Ramos (cell line): ENCODE measurements around the gene DDX41.

Source experiments
- in situ Hi-C: fragments of 300-500 bp; cut with MboI; formaldehyde crosslinking; loops from one replicate; pipeline ENCODE4 v1.14.3; 2022; ENCODE audit warnings: low sequenced_read_pairs; ENCODE audit not compliant: unreplicated experiment

The DDX41 gene

GRCh38 chr5:177515580-177515979 lies 1.2 kb downstream of the DDX41 start:
- in situ Hi-C loops = no loop called here

DNA sequence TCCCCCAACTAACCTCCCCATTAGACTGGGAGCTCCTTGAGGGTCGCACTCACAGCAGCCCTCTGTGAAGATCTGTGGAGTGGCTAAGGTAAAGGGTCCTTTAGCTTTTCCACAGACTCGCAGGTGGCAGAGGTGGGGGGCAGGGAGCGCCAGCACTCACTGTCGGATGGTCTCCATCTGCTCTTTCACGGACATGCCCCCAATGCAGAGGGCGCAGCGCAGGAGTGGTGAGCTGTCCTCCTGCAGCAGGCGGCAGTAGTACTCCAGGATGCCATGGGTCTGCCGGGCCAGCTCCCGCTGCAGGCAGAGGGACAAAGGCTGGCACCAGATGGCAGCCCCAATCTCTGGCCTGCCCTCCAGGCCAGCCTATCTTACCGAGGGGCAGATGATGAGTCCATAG lies 2.2 kb downstream of the DDX41 start:
- in situ Hi-C loops = no loop called here

GRCh38 chr5:177513500-177513899 lies 3.3 kb downstream of the DDX41 start:
- in situ Hi-C loops = no loop called here

GRCh38 chr5:177512736-177513380 lies 3.9 kb downstream of the DDX41 start:
- in situ Hi-C loops = no loop called here

DNA sequence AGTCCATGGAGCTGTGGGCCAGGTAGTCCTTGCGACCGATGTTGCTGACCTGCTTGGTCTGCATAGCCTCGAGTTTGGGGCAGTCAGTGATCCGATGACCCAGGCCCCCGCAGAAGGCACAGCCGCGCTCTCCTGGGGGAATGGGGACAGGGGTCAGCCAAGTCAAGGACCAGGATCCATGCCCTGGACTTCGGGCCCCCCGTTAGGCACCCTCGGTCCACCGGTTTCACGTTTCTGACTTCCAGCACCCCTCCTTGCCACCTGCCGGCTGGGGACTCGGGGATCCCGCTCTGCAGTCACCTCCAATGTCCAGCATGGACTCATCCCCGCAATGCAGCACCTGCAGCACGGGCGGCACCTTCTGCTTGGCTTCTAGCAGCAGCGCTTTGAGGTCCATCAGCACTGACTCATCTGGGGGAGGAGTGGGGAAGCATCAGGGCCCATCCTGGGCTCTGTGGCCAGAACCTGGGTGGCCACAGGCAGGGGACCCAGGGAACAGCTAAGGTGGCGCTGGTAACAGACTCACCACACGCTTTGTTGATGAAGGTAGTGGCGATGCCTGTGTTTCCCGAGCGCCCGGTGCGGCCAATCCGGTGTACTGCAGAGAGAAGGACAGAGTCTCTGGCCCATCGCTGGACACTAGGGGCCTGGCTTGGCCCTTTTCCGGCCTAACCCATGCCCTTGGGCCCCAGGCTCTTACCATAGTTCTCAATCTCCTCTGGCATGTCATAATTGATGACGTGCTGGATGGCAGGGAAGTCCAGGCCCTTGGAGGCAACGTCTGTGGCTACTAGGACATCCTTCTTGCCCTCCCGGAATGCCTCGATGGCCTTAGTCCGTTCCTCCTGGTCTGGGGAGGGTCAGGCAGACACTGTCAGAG lies 4.7 kb downstream of the DDX41 start:
- in situ Hi-C loops = no loop called here

- in situ Hi-C loops = no loop called here
Observed at GRCh38 chr5:177511181-177511580, 5.6 kb downstream of the DDX41 start.

DNA sequence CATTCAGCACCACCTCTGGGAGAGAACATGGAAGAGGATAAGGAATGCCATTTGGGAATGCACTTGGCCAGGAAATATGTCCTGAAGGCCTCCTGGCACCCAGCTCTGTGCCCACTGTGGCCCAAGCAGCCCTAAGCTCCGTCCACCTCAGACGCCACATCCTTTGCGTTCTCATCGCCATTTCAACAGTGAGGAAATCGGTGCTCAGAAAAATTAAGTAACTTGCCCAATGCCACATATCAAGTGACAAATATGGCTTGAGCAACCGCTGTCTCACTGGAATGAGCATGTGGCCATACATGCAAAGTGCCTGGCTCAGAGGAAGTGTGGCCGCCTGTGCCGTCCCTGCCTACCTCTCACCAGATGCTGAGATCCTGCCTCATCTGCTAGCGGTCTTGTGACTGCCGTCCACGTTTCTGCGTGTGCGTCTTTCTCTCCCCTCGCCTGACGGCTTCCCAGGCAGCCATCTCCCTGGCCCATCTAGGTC lies 6.2 kb downstream of the DDX41 start:
- in situ Hi-C loops = no loop called here

DNA sequence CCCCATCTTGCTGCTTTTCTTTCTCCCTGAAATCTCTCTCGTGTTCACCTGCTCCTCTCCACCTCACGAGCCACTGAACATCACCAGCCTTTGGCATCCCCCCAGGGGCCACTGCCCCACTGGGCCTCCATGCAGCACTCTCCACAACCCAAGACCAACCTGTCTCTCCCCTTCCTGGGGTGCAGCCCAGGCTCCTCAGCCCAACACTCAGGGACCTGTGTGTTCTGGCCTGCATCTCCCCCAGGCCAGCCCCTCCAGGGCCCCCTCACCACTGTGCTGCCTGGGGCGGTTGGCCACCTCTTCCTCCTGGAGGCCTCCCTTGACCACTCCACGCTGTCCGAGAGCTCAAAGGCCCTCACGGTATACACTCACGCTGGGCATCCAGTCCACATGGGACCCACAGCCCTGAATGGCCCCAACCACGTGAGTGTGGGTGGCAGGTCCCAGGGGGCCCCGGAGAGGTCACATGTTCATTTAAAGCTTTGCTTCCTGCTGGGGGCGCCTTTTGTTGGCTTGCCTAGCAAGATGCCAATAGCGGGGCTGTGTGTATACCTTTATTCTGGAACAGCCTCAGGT lies 6.7 kb downstream of the DDX41 start:
- in situ Hi-C loops = loop anchor here (10.0 kb wide), 1 partner anchor 605 kb away; the partner anchor contains the start of gene N4BP3

DNA sequence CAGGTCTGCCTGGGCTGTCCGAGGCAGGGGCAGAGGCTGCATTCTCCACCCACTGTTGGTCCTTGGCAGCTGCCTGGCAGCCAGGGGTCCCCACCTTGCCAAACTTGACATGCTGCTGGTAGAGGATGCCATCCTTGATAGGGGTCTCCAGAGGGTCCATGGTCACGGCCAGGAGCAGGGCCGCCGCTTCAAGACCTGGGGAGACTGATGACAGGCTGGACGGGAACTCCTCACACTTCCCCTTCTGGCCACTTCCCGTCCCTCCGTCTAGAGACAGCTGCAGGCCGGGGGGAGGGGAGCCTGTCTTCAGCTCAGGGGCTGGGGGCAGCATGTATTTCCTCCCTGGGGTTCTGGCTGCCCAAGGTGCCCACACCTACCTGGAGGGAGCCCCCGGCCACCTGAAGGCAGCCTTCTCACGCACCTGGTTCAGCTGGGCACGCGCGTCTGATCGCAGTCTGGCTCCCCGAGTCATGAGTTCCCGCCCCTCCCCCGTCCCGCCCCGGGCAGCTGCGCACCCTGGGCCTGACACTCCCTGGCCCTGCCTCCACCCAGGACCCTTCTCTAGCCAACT lies 7.3 kb downstream of the DDX41 start, which contains the start of gene DOK3:
DOK3 (minus strand) TSS at position 446 of the 571 bp plus-strand sequence; CDS start at position 160, 286 bp downstream.
- in situ Hi-C loops = loop anchor here (10.0 kb wide), 1 partner anchor 605 kb away; the partner anchor contains the start of gene N4BP3

GRCh38 chr5:177508837-177509236 lies 7.9 kb downstream of the DDX41 start:
- in situ Hi-C loops = loop anchor here (10.0 kb wide), 1 partner anchor 606 kb away; the partner anchor contains the start of gene N4BP3

GRCh38 chr5:177508221-177508611 lies 8.5 kb downstream of the DDX41 start:
- in situ Hi-C loops = loop anchor here (10.0 kb wide), 1 partner anchor 607 kb away; the partner anchor contains the start of gene N4BP3

- in situ Hi-C loops = loop anchor here (10.0 kb wide), 1 partner anchor 607 kb away; the partner anchor contains the start of gene N4BP3
Observed at GRCh38 chr5:177507596-177508220, 9.1 kb downstream of the DDX41 start.

DNA sequence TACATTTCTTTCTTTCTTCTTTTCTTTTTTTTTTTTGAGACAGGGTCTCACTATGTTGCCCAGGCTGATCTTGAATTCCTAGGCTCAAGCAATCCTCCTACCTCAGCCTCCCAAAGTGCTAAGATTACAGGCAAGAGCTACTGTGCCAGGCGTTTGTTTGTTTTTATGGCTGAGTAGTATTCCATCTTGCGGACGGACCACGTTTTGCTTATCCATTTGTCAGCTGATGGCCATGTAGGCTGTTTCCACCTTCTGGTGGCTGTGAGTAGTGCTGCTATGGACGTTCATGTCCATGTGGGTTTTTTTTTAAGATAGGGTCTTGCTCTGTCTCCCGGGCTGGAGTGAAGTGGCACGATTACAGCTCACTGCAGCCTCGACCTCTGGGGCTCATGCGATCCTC lies 9.6 kb downstream of the DDX41 start:
- in situ Hi-C loops = loop anchor here (10.0 kb wide), 1 partner anchor 608 kb away; the partner anchor contains the start of gene N4BP3

- in situ Hi-C loops = loop anchor here (10.0 kb wide), 1 partner anchor 610 kb away; the partner anchor contains the start of gene N4BP3
Observed at GRCh38 chr5:177505075-177505474, 11.7 kb downstream of the DDX41 start.

GRCh38 chr5:177504086-177505056 lies 12.4 kb downstream of the DDX41 start:
- in situ Hi-C loops = loop anchor here (10.0 kb wide), 1 partner anchor 610 kb away; the partner anchor contains the start of gene N4BP3

- in situ Hi-C loops = loop anchor here (10.0 kb wide), 1 partner anchor 611 kb away; the partner anchor contains the start of gene N4BP3
Observed at GRCh38 chr5:177503351-177504085, 13.2 kb downstream of the DDX41 start.

DNA sequence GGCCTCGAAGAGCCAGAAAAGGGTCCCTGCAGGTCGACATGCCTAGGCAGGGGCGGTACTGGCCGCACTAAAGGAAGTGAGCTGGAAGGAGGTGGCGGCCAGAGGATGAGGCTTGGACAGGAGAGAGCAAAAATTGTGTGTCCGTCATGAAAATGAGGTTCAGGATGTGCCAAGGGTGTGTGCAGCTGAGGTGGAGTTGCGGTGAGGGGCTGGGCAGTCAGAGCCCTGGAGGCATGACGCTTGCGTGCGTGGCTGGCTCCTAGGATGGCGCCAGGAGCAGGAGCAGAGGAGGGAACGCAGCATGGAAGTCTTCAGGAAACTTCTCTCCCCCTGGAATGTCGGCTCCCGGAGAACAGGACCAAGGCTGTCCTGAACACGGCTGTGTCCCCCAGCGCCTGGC lies 13.9 kb downstream of the DDX41 start:
- in situ Hi-C loops = loop anchor here (10.0 kb wide), 1 partner anchor 612 kb away; the partner anchor contains the start of gene N4BP3
